ENCODE measurements around the gene TBC1D5.
A peak's percentile ranks its signal among the peaks of the same experiment; 100 is the strongest.

GRCh38 chr3:17544632-17545031 is 197.8 kb downstream of the TBC1D5 start:
- TF ChIP-seq CTCF (IDR thresholded peaks at IDR 0.05) = peak; percentile 45
- no peak for TF ChIP-seq ELK1 (IDR thresholded peaks at IDR 0.05; ENCODE audit: low read depth, low read length)
- no peak for TF ChIP-seq KDM5A (IDR thresholded peaks at IDR 0.05)
- no peak for TF ChIP-seq BCL3 (IDR thresholded peaks at IDR 0.05)
- no peak for TF ChIP-seq JUN (IDR thresholded peaks at IDR 0.05)
- no peak for TF ChIP-seq CEBPB (IDR thresholded peaks at IDR 0.05)
- no peak for TF ChIP-seq MAX (IDR thresholded peaks at IDR 0.05)

All from A549 (cell line).